ENCODE data around the gene SMARCB1.

DNA sequence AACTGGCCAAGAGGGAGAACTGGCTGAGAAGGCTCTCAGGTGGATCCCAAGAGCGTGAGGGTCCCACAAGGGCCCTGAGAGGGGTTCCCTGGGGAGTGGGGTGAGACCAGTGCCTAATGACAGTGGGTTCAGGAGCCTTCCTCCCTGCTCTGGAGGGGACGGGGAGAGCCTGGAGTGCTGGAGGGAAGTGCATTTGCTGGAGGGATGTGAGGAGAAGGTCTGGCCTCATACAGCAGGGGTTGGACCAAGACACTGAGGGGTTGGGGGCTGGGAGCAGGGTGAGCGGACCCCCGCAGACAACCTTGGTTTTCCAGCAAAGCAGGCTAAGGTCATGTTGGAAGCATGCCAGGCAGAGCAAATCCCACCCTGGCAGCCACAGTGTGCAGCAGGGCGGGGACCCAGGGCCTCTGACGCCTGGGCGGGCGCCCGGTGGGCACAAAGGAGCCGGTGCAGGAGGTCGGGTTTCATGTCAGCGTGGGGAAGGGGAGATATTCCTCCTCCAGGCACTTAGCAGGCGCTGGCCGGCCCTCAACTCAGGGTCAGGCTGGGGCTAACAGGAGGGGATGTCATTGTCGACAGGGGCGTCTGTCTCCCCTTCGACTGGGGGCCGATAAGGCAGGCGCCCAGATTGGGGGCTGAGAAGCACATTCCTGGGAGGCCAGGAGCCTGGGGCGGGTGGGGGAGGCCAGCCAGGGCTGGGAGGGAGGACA lies 55.1 kb downstream of the SMARCB1 start:
- TF ChIP-seq, protein P1, sequence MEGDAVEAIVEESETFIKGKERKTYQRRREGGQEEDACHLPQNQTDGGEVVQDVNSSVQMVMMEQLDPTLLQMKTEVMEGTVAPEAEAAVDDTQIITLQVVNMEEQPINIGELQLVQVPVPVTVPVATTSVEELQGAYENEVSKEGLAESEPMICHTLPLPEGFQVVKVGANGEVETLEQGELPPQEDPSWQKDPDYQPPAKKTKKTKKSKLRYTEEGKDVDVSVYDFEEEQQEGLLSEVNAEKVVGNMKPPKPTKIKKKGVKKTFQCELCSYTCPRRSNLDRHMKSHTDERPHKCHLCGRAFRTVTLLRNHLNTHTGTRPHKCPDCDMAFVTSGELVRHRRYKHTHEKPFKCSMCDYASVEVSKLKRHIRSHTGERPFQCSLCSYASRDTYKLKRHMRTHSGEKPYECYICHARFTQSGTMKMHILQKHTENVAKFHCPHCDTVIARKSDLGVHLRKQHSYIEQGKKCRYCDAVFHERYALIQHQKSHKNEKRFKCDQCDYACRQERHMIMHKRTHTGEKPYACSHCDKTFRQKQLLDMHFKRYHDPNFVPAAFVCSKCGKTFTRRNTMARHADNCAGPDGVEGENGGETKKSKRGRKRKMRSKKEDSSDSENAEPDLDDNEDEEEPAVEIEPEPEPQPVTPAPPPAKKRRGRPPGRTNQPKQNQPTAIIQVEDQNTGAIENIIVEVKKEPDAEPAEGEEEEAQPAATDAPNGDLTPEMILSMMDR (IDR thresholded peaks at IDR 0.05) = no peak
- TF ChIP-seq POLR2AphosphoS5 (IDR thresholded peaks at IDR 0.05; ENCODE audit: insufficient read depth in 1 of 2, low read depth in 1 of 2) = no peak
